Neural progenitor cell (in vitro differentiated cells): ENCODE results near the gene PMM1. TPM values are rescaled to one million over a fixed set of nuclear protein-coding genes. Genes with fewer than 3 reads are reported as not detected.

Experiments used
- DNase-seq: peaks from one replicate; pipeline ENCODE4 v3.0.0-alpha.2; 2016; ENCODE audit warnings: low spot score
- H2AFZ ChIP-seq: fragments of 200-600 bp; sonication (generic); replicated peaks from 2 replicates; pipeline ENCODE4 v1.6.1; 2016; ENCODE audit warnings: antibody characterized with exemption
- H3F3A ChIP-seq: fragments of 200-600 bp; sonication (generic); 2 replicates; pipeline ENCODE4 v1.6.1; 2016; ENCODE audit warnings: antibody characterized with exemption, low read depth
- H3K27ac ChIP-seq: fragments of 200-600 bp; sonication (generic); 2 replicates; pipeline ENCODE4 v1.5.1; 2016; ENCODE audit warnings: mild to moderate bottlenecking
- H3K27me3 ChIP-seq: fragments of 200-600 bp; sonication (generic); 2 replicates; pipeline ENCODE4 v1.6.1; 2016; ENCODE audit warnings: mild to moderate bottlenecking, moderate library complexity
- H3K36me3 ChIP-seq: fragments of 200-600 bp; sonication (generic); 2 replicates; pipeline ENCODE4 v1.5.1; 2016
- H3K4me1 ChIP-seq: fragments of 200-600 bp; sonication (generic); 2 replicates; pipeline ENCODE4 v1.6.1; 2016; ENCODE audit warnings: mixed run types
- H3K4me2 ChIP-seq: fragments of 200-600 bp; sonication (generic); 2 replicates; pipeline ENCODE4 v1.6.1; 2016
- H3K4me3 ChIP-seq: fragments of 200-600 bp; sonication (generic); 2 replicates; pipeline ENCODE4 v1.5.1; 2016
- H3K79me2 ChIP-seq: fragments of 200-600 bp; sonication (generic); 2 replicates; pipeline ENCODE4 v1.6.1; 2016; ENCODE audit warnings: low read depth
- H3K9ac ChIP-seq: fragments of 200-600 bp; sonication (generic); 2 replicates; pipeline ENCODE4 v1.6.1; 2016
- H3K9me3 ChIP-seq: fragments of 200-600 bp; sonication (generic); 2 replicates; pipeline ENCODE4 v1.5.1; 2016; ENCODE audit warnings: low read depth
- H4K20me1 ChIP-seq: fragments of 200-600 bp; sonication (generic); 2 replicates; pipeline ENCODE4 v1.6.1; 2016; ENCODE audit warnings: low read depth
- H3K27ac Mint-ChIP-seq: 3 replicates; pipeline ENCODE4 v1.8.0; 2021; ENCODE audit warnings: mixed read lengths
- H3K27me3 Mint-ChIP-seq: 2 replicates; pipeline ENCODE4 v1.8.0; 2022; ENCODE audit warnings: low read depth, mild to moderate bottlenecking, inconsistent platforms, moderate library complexity, mixed read lengths; ENCODE audit not compliant: insufficient read depth
- H3K36me3 Mint-ChIP-seq: 3 replicates; pipeline ENCODE4 v1.8.0; 2021; ENCODE audit warnings: mixed read lengths
- H3K4me1 Mint-ChIP-seq: 3 replicates; pipeline ENCODE4 v1.8.0; 2021; ENCODE audit warnings: mixed read lengths
- H3K4me3 Mint-ChIP-seq: 3 replicates; pipeline ENCODE4 v1.8.0; 2021; ENCODE audit warnings: mild to moderate bottlenecking, moderate library complexity, mixed read lengths
- H3K9me3 Mint-ChIP-seq: 3 replicates; pipeline ENCODE4 v1.8.0; 2020; ENCODE audit warnings: mixed read lengths
- EZH2 ChIP-seq: fragments of 200-600 bp; sonication (generic); IDR thresholded peaks from 2 replicates; pipeline ENCODE4 v1.6.1; 2017; ENCODE audit warnings: antibody characterized with exemption, mild to moderate bottlenecking, moderate library complexity
- EZH2phosphoT487 ChIP-seq: fragments of 200-600 bp; sonication (generic); IDR thresholded peaks from 2 replicates; pipeline ENCODE4 v1.6.1; 2017; ENCODE audit warnings: antibody characterized with exemption
- total RNA-seq: library from RNA; depleted of rRNA; stranded (reverse); fragments of >200 nt; gene quantifications from 2 replicates; pipeline ENCODE4 v1.2.3, GENCODE V29; 2015; ENCODE audit warnings: low replicate concordance
- TF ChIP-seq, protein P1 (sequence below): fragments of 200-600 bp; sonication (generic); IDR thresholded peaks from 2 replicates; pipeline ENCODE4 v1.5.1; 2017; ENCODE audit warnings: antibody characterized with exemption, mild to moderate bottlenecking

PMM1 gene
- total RNA-seq, 1 donor from 2014 or later = 9.3 TPM

DNA sequence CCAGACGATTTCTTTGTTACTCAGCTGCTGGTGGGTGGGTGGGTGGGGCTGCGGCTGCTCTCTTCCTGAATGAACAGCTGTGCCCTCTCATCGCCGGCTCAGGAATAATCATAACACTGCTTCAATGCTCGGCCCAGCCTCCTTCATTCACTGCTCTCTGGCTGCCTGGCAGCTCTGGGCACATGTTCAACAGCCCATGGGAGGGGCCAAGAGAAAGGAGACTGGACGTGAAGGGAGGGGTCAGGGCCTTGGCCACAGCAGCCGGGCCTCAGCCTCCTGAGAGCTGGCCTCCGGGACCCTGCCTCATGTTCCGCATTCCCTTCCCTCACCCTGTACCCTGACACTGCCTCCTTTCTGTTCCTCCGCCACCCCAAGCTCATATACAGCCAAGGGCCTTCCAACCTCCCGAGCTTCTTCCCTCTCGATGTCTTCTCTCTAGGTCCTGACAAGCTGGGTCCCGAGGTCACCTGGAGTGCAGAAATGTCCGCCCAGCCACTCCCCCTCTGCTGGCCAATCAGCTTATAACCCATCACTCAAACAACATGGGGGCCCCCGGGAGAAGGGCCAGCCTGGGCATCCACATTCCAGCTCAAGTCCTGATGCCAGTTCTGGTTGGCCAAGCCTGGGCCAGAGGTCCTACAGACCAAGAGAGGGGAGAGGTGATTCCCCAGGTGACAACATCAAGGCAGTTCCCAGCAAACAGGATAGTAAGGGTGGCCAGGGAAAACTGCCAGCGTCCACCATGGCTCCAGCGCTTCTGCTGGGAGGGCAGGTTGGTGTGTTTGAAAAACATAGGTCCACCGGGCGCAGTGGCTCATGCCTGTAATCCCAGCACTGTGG lies 32.0 kb downstream of the PMM1 start:
- H3K36me3 Mint-ChIP-seq = no peaks in the 10 kb centered on the region
- no peaks in the 10 kb centered on the region for H3K9me3 ChIP-seq
- H3K4me1 Mint-ChIP-seq = peaks cover 62% of the 10 kb centered on the region
- H2AFZ ChIP-seq = peak overlapping the region; percentile 63
- H4K20me1 ChIP-seq = no peaks in the 10 kb centered on the region
- no peaks in the 10 kb centered on the region for H3K36me3 ChIP-seq
- H3K9ac ChIP-seq = no peak overlapping the region
- H3K27ac ChIP-seq = no peak overlapping the region
- no peaks in the 10 kb centered on the region for H3K27me3 ChIP-seq
- peak overlapping the region; percentile 29 for H3K4me2 ChIP-seq
- DNase-seq = no peak
- H3K4me3 Mint-ChIP-seq = peak overlapping the region; percentile 18
- peaks cover 2% of the 10 kb centered on the region for H3K9me3 Mint-ChIP-seq
- peaks cover 25% of the 10 kb centered on the region for H3K27me3 Mint-ChIP-seq
- no peaks in the 10 kb centered on the region for H3F3A ChIP-seq
- H3K79me2 ChIP-seq = no peaks in the 10 kb centered on the region
- H3K4me1 ChIP-seq = peaks cover 22% of the 10 kb centered on the region
- no peak overlapping the region for H3K4me3 ChIP-seq
- peak overlapping the region; percentile 88 for H3K27ac Mint-ChIP-seq
- TF ChIP-seq EZH2phosphoT487 = no peak
- no peak for TF ChIP-seq EZH2
- TF ChIP-seq, protein P1, sequence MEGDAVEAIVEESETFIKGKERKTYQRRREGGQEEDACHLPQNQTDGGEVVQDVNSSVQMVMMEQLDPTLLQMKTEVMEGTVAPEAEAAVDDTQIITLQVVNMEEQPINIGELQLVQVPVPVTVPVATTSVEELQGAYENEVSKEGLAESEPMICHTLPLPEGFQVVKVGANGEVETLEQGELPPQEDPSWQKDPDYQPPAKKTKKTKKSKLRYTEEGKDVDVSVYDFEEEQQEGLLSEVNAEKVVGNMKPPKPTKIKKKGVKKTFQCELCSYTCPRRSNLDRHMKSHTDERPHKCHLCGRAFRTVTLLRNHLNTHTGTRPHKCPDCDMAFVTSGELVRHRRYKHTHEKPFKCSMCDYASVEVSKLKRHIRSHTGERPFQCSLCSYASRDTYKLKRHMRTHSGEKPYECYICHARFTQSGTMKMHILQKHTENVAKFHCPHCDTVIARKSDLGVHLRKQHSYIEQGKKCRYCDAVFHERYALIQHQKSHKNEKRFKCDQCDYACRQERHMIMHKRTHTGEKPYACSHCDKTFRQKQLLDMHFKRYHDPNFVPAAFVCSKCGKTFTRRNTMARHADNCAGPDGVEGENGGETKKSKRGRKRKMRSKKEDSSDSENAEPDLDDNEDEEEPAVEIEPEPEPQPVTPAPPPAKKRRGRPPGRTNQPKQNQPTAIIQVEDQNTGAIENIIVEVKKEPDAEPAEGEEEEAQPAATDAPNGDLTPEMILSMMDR = no peak

DNA sequence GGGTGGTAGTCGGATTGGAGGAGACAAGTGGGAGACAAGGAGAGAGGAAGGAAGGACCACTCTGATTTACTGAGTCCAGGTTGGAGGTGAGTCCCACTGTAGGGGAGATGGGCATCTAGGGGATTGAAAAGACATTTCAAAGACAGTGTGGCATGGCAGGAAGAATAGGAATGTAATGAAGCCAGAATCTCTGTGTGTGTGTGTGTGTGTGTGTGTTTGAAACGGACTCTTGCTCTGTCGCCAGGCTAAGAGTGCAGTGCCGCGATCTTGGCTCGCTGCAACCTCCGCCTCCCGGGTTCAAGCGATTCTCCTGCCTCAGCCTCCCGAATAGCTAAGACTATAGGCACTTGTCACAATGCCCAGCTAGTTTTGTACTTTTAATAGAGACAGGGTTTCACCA lies 33.1 kb downstream of the PMM1 start:
- Mint-ChIP-seq H3K27ac (peak overlapping the region; percentile 50), H3K4me3 (peak overlapping the region; percentile 31), H3K27me3 (peaks cover 21% of the 10 kb centered on the region), H3K36me3 (no peaks in the 10 kb centered on the region), H3K9me3 (peaks cover 2% of the 10 kb centered on the region), H3K4me1 (peaks cover 57% of the 10 kb centered on the region)
- no peak overlapping the region for H2AFZ ChIP-seq
- H3F3A ChIP-seq = peaks cover 3% of the 10 kb centered on the region
- no peak overlapping the region for H3K27ac ChIP-seq
- no peak overlapping the region for H3K9ac ChIP-seq
- no peaks in the 10 kb centered on the region for H3K79me2 ChIP-seq
- H4K20me1 ChIP-seq = no peaks in the 10 kb centered on the region
- H3K9me3 ChIP-seq = no peaks in the 10 kb centered on the region
- H3K4me2 ChIP-seq = no peak overlapping the region
- peaks cover 22% of the 10 kb centered on the region for H3K4me1 ChIP-seq
- no peak overlapping the region for H3K4me3 ChIP-seq
- TF ChIP-seq, protein P1 = no peak
- TF ChIP-seq EZH2 (no peak), EZH2phosphoT487 (no peak)
- H3K27me3 ChIP-seq = no peaks in the 10 kb centered on the region
- H3K36me3 ChIP-seq = no peaks in the 10 kb centered on the region
- no peak for DNase-seq

DNA sequence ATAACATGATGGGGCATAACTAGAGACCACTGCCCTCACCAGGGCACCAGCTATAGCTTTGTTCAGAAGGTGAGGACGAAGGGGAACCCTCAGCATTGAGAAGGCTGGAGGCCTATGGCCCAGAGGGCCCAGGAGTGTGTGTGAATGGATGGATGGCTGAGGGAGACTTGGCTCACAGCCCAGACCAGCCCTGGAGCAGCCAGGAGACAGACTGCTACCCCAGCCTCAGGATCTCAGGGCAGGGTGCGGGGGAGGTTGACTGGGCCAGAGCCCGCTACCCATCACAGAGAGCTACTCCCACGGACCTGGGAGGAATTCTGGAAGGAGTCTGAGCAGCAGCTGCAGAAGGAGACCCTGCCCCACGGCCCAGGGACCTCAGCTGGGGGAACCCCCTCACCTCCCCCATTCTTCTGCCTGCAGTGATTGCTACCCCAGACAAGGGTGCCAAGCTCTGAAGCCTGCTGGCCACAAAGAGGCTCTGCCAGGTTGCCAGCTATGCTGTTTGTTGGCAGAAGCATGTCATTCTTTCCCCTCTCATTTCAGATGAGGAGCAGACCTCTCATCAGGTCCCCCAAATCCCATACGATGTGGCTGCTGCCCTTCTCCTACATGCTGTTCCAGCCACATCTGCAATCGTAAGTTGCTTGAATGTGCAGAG lies 34.2 kb downstream of the PMM1 start:
- H3K36me3 ChIP-seq = no peaks in the 10 kb centered on the region
- no peaks in the 10 kb centered on the region for H3K79me2 ChIP-seq
- peaks cover 16% of the 10 kb centered on the region for H3K4me1 ChIP-seq
- TF ChIP-seq EZH2phosphoT487 (no peak), EZH2 (no peak)
- TF ChIP-seq, protein P1 = no peak
- no peaks in the 10 kb centered on the region for H3K9me3 ChIP-seq
- no peaks in the 10 kb centered on the region for H3K27me3 ChIP-seq
- Mint-ChIP-seq H3K27ac (peak overlapping the region; percentile 88), H3K36me3 (no peaks in the 10 kb centered on the region), H3K27me3 (peaks cover 17% of the 10 kb centered on the region), H3K4me1 (peaks cover 50% of the 10 kb centered on the region), H3K4me3 (no peak overlapping the region), H3K9me3 (no peaks in the 10 kb centered on the region)
- DNase-seq = no peak
- H3F3A ChIP-seq = peaks cover 3% of the 10 kb centered on the region
- H3K9ac ChIP-seq = no peak overlapping the region
- H3K27ac ChIP-seq = no peak overlapping the region
- H2AFZ ChIP-seq = no peak overlapping the region
- no peak overlapping the region for H3K4me3 ChIP-seq
- no peaks in the 10 kb centered on the region for H4K20me1 ChIP-seq
- no peak overlapping the region for H3K4me2 ChIP-seq
